DLD1 (cell line): ENCODE measurements around the gene REC114.

ENCODE experiments used
- in situ Hi-C: cut with HindIII; loops from 2 replicates; pipeline ENCODE4 v1.10.0; 2017; ENCODE audit warnings: low sequenced_read_pairs

REC114 gene

GRCh38 chr15:73601451-73602445, 158.8 kb downstream of the REC114 start:
- in situ Hi-C loops = loop anchor here (25.0 kb wide), 1 partner anchor 111 kb away; no protein-coding TSS in a partner anchor

DNA sequence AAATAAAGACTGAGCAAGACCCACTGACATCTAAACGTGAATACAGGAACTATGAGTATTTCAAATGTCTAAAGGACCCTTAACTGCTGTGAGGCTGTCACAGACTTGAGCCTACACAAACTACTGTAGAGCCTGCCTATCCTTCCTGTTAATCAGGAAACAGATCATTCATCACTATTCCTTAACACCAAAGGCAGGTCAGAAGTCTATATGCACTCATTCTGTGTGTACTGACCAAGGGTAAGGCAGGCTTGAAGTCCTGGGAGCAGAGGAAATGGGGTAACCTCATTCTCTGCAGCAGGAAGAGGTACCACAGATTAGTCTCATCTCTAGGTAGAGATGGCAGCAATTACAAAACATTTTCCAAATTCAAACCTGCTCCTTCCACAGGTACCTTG, 159.5 kb downstream of the REC114 start:
- in situ Hi-C loops = loop anchor here (25.0 kb wide), 1 partner anchor 110 kb away; no protein-coding TSS in a partner anchor

GRCh38 chr15:73602992-73603391, 160.0 kb downstream of the REC114 start:
- in situ Hi-C loops = loop anchor here (25.0 kb wide), 1 partner anchor 109 kb away; no protein-coding TSS in a partner anchor

DNA sequence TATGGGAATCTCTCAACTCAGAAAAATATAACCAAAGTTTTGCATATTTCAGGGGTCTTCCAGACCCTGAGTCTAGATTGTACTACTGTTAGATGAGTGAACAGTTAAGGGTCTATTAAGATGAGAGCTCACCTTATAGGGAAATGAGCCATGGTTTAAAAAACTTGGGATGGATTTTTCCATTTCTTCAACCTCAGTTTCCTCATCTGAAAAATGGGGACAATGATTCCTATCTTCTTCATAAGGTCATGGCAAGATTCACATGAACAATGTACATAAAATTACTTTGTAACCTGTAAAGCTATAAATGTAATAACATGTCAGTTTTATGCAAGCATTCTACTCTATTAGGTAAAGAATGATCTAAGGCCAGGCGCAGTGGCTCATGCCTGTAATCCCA, 161.5 kb downstream of the REC114 start:
- in situ Hi-C loops = loop anchor here (25.0 kb wide), 1 partner anchor 108 kb away; no protein-coding TSS in a partner anchor

DNA sequence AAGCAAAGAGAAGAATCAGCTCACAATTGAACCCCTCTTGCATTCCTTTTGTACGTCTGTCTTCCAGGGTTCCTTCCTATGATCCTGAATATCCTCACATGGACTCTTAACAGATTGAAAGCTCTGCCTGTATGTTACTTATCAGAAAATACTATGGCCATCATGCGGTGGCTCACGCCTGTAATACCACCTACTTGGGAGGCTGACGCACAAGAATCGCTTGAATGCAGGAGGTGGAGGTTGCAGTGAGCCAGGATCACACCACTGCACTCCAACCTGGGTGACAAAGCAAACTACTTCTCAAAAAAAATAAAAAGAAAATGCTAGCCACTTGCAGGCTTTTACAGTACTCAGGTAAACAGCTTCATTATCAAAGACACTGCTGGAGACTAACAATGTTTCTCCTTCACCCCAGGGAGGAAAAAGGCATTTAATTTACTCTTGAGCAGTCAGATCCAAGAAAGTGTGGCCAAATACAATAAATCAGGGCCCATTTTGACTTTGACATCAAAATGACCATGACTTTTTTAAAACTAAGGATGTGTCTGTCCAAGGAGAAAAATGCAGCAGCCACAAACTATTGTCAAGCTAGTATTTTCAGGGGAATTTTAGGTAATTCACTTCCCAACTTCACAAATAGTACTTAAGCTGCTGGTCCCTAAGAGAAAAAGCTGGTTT, 162.9 kb downstream of the REC114 start:
- in situ Hi-C loops = loop anchor here (25.0 kb wide), 1 partner anchor 106 kb away; no protein-coding TSS in a partner anchor

GRCh38 chr15:73607405-73607804, 164.4 kb downstream of the REC114 start:
- in situ Hi-C loops = loop anchor here (25.0 kb wide), 1 partner anchor 105 kb away; no protein-coding TSS in a partner anchor

GRCh38 chr15:73607843-73608242, 164.9 kb downstream of the REC114 start:
- in situ Hi-C loops = loop anchor here (25.0 kb wide), 1 partner anchor 104 kb away; no protein-coding TSS in a partner anchor

- in situ Hi-C loops = loop anchor here (25.0 kb wide), 1 partner anchor 104 kb away; no protein-coding TSS in a partner anchor
Measured at GRCh38 chr15:73608475-73608874, 165.5 kb downstream of the REC114 start.

- in situ Hi-C loops = loop anchor here (25.0 kb wide), 1 partner anchor 103 kb away; no protein-coding TSS in a partner anchor
Measured at GRCh38 chr15:73608941-73609340, 166.0 kb downstream of the REC114 start.
